Tibial nerve (tissue), 4 donors: ENCODE data around the gene ANO8. TPM values are rescaled to one million over a fixed set of nuclear protein-coding genes. Genes with fewer than 3 reads are reported as not detected.
A peak's percentile ranks its signal among the peaks of the same experiment; 100 is the strongest.

ENCODE experiments used
- DNase-seq, 2 donors: peaks; one replicate each; pipeline ENCODE4 v3.0.0-alpha.2; 2019; ENCODE audit warnings: low spot score in 2 of 2
- H3K27ac ChIP-seq, 4 donors: fragments of 200-600 bp; sonication (generic) in 3 of 4; one replicate each; pipeline ENCODE4 v1.5.1; 2017 to 2019; ENCODE audit warnings: mild to moderate bottlenecking in 1 of 4
- H3K27me3 ChIP-seq, 2 donors: fragments of 200-600 bp; sonication (generic) in 1 of 2; one replicate each; pipeline versions ENCODE4 v1.5.1 to v1.6.0; 2017 to 2019
- H3K36me3 ChIP-seq, 3 donors: fragments of 200-600 bp; sonication (generic); one replicate each; pipeline ENCODE4 v1.5.1; 2018 to 2019
- H3K4me1 ChIP-seq, 4 donors: fragments of 200-600 bp; sonication (generic) in 3 of 4; one replicate each; pipeline ENCODE4 v1.5.1; 2017 to 2019
- H3K4me3 ChIP-seq, 4 donors: fragments of 200-600 bp; sonication (generic) in 3 of 4; one replicate each; pipeline ENCODE4 v1.5.1; 2017 to 2019; ENCODE audit warnings: mild to moderate bottlenecking in 1 of 4, moderate library complexity in 1 of 4
- H3K9me3 ChIP-seq, 4 donors: fragments of 200-600 bp; sonication (generic) in 3 of 4; one replicate each; pipeline ENCODE4 v1.5.1; 2017 to 2019
- CTCF ChIP-seq, 5 experiments: fragments of 200-600 bp in 3 of 5; fragments of 450-650 bp in 2 of 5; sonication (generic) in 3 of 5; IDR thresholded peaks; one replicate each; pipeline ENCODE4 v1.5.1; 2016 to 2019; ENCODE audit warnings: antibody characterized with exemption in 5 of 5, mild to moderate bottlenecking in 3 of 5, moderate library complexity in 2 of 5
- EP300 ChIP-seq, 2 donors: sonication (generic); formaldehyde crosslinking; IDR thresholded peaks; one replicate each; pipeline ENCODE4 v1.6.1; 2017; ENCODE audit warnings: antibody characterized with exemption in 2 of 2, mild to moderate bottlenecking in 1 of 2
- POLR2A ChIP-seq, 2 donors: fragments of 450-650 bp; IDR thresholded peaks; one replicate each; pipeline ENCODE4 v1.6.1; 2017; ENCODE audit warnings: antibody characterized with exemption in 2 of 2, mild to moderate bottlenecking in 2 of 2, moderate library complexity in 2 of 2
- WGBS, 2 donors: methylation state at CpG; one replicate each; pipeline ENCODE4 v1.1.5; 2018; 5-methylcytosine and 5-hydroxymethylcytosine counted together
- total RNA-seq, 4 donors: library from RNA; depleted of rRNA; stranded (reverse); fragments of >200 nt; gene quantifications; one replicate each; pipeline ENCODE4 v1.1.0, GENCODE V29; 2016

ANO8 gene
- total RNA-seq, 4 donors from 2014 or later = 10.7 to 23.1 (median 13.3) TPM

- no peak for DNase-seq
- no peak for TF ChIP-seq POLR2A (IDR thresholded peaks at IDR 0.05)
- no peak for TF ChIP-seq EP300 (IDR thresholded peaks at IDR 0.05)
- TF ChIP-seq CTCF (IDR thresholded peaks at IDR 0.05) = no peak
- H3K4me1 ChIP-seq = peaks cover 0 to 70% (median 24%) of the 10 kb centered on the region in 4 donors
- peaks cover 0 to 66% (median 0%) of the 10 kb centered on the region in 3 donors for H3K36me3 ChIP-seq
- H3K4me3 ChIP-seq = no peak overlapping the region
- H3K27ac ChIP-seq = no peak overlapping the region
- WGBS, 2 donors = 90 to 92% methylated on average over 24 to 26 of the region's 27 CpGs
- H3K9me3 ChIP-seq = no peaks in the 10 kb centered on the region
- H3K27me3 ChIP-seq = no peaks in the 10 kb centered on the region
Observed at GRCh38 chr19:17327068-17327653, 7.5 kb downstream of the ANO8 start.

GRCh38 chr19:17326595-17326966 is 8.1 kb downstream of the ANO8 start:
- Histone ChIP-seq H3K4me1 (peaks cover 0 to 70% (median 25%) of the 10 kb centered on the region in 4 donors), H3K4me3 (no peak overlapping the region), H3K27me3 (no peaks in the 10 kb centered on the region), H3K36me3 (peaks cover 0 to 72% (median 0%) of the 10 kb centered on the region in 3 donors), H3K9me3 (no peaks in the 10 kb centered on the region), H3K27ac (peak overlapping the region in 1 of 4 donors; percentile 23)
- DNase-seq = no peak
- 79 to 80% methylated on average over 11 of the region's 11 CpGs for WGBS, 2 donors
- TF ChIP-seq CTCF (IDR thresholded peaks at IDR 0.05) (no peak), EP300 (IDR thresholded peaks at IDR 0.05) (no peak), POLR2A (IDR thresholded peaks at IDR 0.05) (no peak)

GRCh38 chr19:17325881-17326594 is 8.6 kb downstream of the ANO8 start:
- H3K4me1 ChIP-seq = peaks cover 0 to 70% (median 25%) of the 10 kb centered on the region in 4 donors
- WGBS, 2 donors = 54 to 62% methylated on average over 17 of the region's 17 CpGs

GRCh38 chr19:17325133-17325532 is 9.5 kb downstream of the ANO8 start:
- H3K4me3 ChIP-seq = no peak overlapping the region
- H3K27ac ChIP-seq = peak overlapping the region in 1 of 4 donors; percentile 72
- WGBS, 2 donors = 91 to 96% methylated on average over 18 to 20 of the region's 20 CpGs

More at GRCh38 chr19:17325881-17326594, 8.6 kb downstream of the ANO8 start:
- H3K36me3 ChIP-seq = peaks cover 0 to 74% (median 0%) of the 10 kb centered on the region in 3 donors
- no peaks in the 10 kb centered on the region for H3K27me3 ChIP-seq
- H3K9me3 ChIP-seq = no peaks in the 10 kb centered on the region
- peak in 1 of 2 donors; percentile 29 for TF ChIP-seq EP300 (IDR thresholded peaks at IDR 0.05)
- no peak for TF ChIP-seq POLR2A (IDR thresholded peaks at IDR 0.05)
- TF ChIP-seq CTCF (IDR thresholded peaks at IDR 0.05) = no peak
- H3K4me3 ChIP-seq = no peak overlapping the region
- H3K27ac ChIP-seq = peak overlapping the region in 2 of 4 donors; percentile 18 to 23
- peak; percentile 69 to 71 for DNase-seq

More at GRCh38 chr19:17325133-17325532, 9.5 kb downstream of the ANO8 start:
- Histone ChIP-seq H3K4me1 (peaks cover 0 to 70% (median 25%) of the 10 kb centered on the region in 4 donors), H3K36me3 (peaks cover 0 to 74% (median 8%) of the 10 kb centered on the region in 3 donors), H3K27me3 (no peaks in the 10 kb centered on the region), H3K9me3 (no peaks in the 10 kb centered on the region)
- TF ChIP-seq EP300 (IDR thresholded peaks at IDR 0.05) (no peak), POLR2A (IDR thresholded peaks at IDR 0.05) (no peak), CTCF (IDR thresholded peaks at IDR 0.05) (no peak)
- DNase-seq = no peak
